Panc1 (cell line): Measurements from ENCODE around the gene GPR37L1.

Experiments
- CTCF ChIP-seq: fragments of 450-650 bp; IDR thresholded peaks from 2 replicates; pipeline ENCODE4 v1.5.1; 2017; ENCODE audit warnings: mild to moderate bottlenecking
- POLR2AphosphoS5 ChIP-seq: IDR thresholded peaks from 2 replicates; pipeline ENCODE4 v1.6.1; 2012; ENCODE audit warnings: mild to moderate bottlenecking, low read depth, low read length, moderate library complexity
- SIN3A ChIP-seq: IDR thresholded peaks from 2 replicates; pipeline ENCODE4 v1.6.1; 2012; ENCODE audit warnings: low read depth, mild to moderate bottlenecking, low read length, moderate library complexity, borderline replicate concordance; ENCODE audit not compliant: insufficient read depth
- TF ChIP-seq, protein P1 (sequence below), 2 experiments: IDR thresholded peaks; 2 replicates each; pipeline ENCODE4 v1.6.1; 2011 to 2012; ENCODE audit warnings: low read depth in 2 of 2, control low read depth in 1 of 2, low read length in 1 of 2, mild to moderate bottlenecking in 1 of 2, moderate library complexity in 1 of 2; ENCODE audit not compliant: insufficient read depth in 1 of 2

DNA sequence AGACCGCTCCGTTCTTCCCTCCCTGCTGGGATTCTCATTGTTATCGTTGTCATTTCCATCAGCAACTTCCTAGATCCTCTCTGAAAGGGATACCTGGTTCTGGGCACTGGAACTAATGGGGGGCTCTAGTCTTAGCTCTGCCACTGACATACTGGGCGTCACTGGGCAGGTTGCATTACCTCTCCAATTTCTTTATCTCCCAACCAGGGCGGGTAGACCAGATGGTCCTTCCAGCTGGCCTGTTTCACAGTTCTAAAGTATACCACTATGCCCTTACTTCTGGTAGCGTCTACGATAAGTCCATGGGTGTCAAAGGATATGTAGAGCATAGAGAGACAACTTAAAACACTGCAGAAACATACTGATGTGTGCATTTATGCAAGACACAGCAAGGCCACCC lies 1.4 kb downstream of the GPR37L1 start:
- TF ChIP-seq SIN3A: no peak
- no peak for TF ChIP-seq CTCF
- TF ChIP-seq POLR2AphosphoS5: no peak
- TF ChIP-seq, protein P1, sequence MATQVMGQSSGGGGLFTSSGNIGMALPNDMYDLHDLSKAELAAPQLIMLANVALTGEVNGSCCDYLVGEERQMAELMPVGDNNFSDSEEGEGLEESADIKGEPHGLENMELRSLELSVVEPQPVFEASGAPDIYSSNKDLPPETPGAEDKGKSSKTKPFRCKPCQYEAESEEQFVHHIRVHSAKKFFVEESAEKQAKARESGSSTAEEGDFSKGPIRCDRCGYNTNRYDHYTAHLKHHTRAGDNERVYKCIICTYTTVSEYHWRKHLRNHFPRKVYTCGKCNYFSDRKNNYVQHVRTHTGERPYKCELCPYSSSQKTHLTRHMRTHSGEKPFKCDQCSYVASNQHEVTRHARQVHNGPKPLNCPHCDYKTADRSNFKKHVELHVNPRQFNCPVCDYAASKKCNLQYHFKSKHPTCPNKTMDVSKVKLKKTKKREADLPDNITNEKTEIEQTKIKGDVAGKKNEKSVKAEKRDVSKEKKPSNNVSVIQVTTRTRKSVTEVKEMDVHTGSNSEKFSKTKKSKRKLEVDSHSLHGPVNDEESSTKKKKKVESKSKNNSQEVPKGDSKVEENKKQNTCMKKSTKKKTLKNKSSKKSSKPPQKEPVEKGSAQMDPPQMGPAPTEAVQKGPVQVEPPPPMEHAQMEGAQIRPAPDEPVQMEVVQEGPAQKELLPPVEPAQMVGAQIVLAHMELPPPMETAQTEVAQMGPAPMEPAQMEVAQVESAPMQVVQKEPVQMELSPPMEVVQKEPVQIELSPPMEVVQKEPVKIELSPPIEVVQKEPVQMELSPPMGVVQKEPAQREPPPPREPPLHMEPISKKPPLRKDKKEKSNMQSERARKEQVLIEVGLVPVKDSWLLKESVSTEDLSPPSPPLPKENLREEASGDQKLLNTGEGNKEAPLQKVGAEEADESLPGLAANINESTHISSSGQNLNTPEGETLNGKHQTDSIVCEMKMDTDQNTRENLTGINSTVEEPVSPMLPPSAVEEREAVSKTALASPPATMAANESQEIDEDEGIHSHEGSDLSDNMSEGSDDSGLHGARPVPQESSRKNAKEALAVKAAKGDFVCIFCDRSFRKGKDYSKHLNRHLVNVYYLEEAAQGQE (IDR thresholded peaks at IDR 0.05; ENCODE audit: insufficient read depth in 1 of 2, low read depth in 2 of 2, low read length in 1 of 2): no peak
